ENCODE results near the gene IMMP2L.
A peak's percentile ranks its signal among the peaks of the same experiment; 100 is the strongest.

Gene IMMP2L

GRCh38 chr7:111045449-111045848 lies 516.8 kb downstream of the IMMP2L start:
- Mint-ChIP-seq H3K9me3 (no peaks in the 10 kb centered on the region), H3K4me1 (peaks cover 15% of the 10 kb centered on the region), H3K36me3 (ENCODE audit: low read depth) (no peaks in the 10 kb centered on the region), H3K4me3 (no peak overlapping the region), H3K27me3 (ENCODE audit: low read depth) (no peaks in the 10 kb centered on the region), H3K27ac (peak overlapping the region in 2 of 3 experiments; percentile 51 to 64)
- TF ChIP-seq CTCF (IDR thresholded peaks at IDR 0.05; ENCODE audit: unreplicated experiment in 3 of 3) = no peak

- TF ChIP-seq CTCF (IDR thresholded peaks at IDR 0.05; ENCODE audit: unreplicated experiment in 3 of 3) = no peak
- H3K27me3 Mint-ChIP-seq (ENCODE audit: low read depth) = no peaks in the 10 kb centered on the region
- H3K27ac Mint-ChIP-seq = peak overlapping the region in 2 of 3 experiments; percentile 37 to 50
- H3K9me3 Mint-ChIP-seq = no peaks in the 10 kb centered on the region
- H3K36me3 Mint-ChIP-seq (ENCODE audit: low read depth) = no peaks in the 10 kb centered on the region
- H3K4me1 Mint-ChIP-seq = peaks cover 7% of the 10 kb centered on the region
- no peak overlapping the region for H3K4me3 Mint-ChIP-seq
These were observed 518.7 kb downstream of the IMMP2L start for GRCh38 chr7:111043561-111043960.

GRCh38 chr7:111042842-111043241 lies 519.5 kb downstream of the IMMP2L start:
- Mint-ChIP-seq H3K27me3 (ENCODE audit: low read depth) (no peaks in the 10 kb centered on the region), H3K27ac (peak overlapping the region in 1 of 3 experiments; percentile 37), H3K9me3 (no peaks in the 10 kb centered on the region), H3K4me3 (no peak overlapping the region), H3K36me3 (ENCODE audit: low read depth) (no peaks in the 10 kb centered on the region), H3K4me1 (peaks cover 8% of the 10 kb centered on the region)
- no peak for TF ChIP-seq CTCF (IDR thresholded peaks at IDR 0.05; ENCODE audit: unreplicated experiment in 3 of 3)

- no peaks in the 10 kb centered on the region for H3K9me3 Mint-ChIP-seq
- TF ChIP-seq CTCF (IDR thresholded peaks at IDR 0.05; ENCODE audit: unreplicated experiment in 3 of 3) = no peak
- no peaks in the 10 kb centered on the region for H3K27me3 Mint-ChIP-seq (ENCODE audit: low read depth)
- H3K4me1 Mint-ChIP-seq = peaks cover 18% of the 10 kb centered on the region
- H3K27ac Mint-ChIP-seq = no peak overlapping the region
- no peaks in the 10 kb centered on the region for H3K36me3 Mint-ChIP-seq (ENCODE audit: low read depth)
- no peak overlapping the region for H3K4me3 Mint-ChIP-seq
These were observed 520.7 kb downstream of the IMMP2L start for GRCh38 chr7:111041577-111041976.

GRCh38 chr7:111038185-111038584 lies 524.1 kb downstream of the IMMP2L start:
- H3K4me1 Mint-ChIP-seq = peaks cover 11% of the 10 kb centered on the region
- TF ChIP-seq CTCF (IDR thresholded peaks at IDR 0.05; ENCODE audit: unreplicated experiment in 3 of 3) = no peak

GRCh38 chr7:111031916-111032315 lies 530.4 kb downstream of the IMMP2L start:
- Mint-ChIP-seq H3K4me1 (peaks cover 22% of the 10 kb centered on the region), H3K27me3 (ENCODE audit: low read depth) (no peaks in the 10 kb centered on the region), H3K36me3 (ENCODE audit: low read depth) (no peaks in the 10 kb centered on the region), H3K9me3 (no peaks in the 10 kb centered on the region), H3K27ac (no peak overlapping the region), H3K4me3 (no peak overlapping the region)
- no peak for TF ChIP-seq CTCF (IDR thresholded peaks at IDR 0.05; ENCODE audit: unreplicated experiment in 3 of 3)

More at GRCh38 chr7:111038185-111038584, 524.1 kb downstream of the IMMP2L start:
- Mint-ChIP-seq H3K9me3 (no peaks in the 10 kb centered on the region), H3K4me3 (no peak overlapping the region), H3K36me3 (ENCODE audit: low read depth) (no peaks in the 10 kb centered on the region), H3K27ac (no peak overlapping the region), H3K27me3 (ENCODE audit: low read depth) (no peaks in the 10 kb centered on the region)
